Measurements from ENCODE around the gene SLC9A5.

DNA sequence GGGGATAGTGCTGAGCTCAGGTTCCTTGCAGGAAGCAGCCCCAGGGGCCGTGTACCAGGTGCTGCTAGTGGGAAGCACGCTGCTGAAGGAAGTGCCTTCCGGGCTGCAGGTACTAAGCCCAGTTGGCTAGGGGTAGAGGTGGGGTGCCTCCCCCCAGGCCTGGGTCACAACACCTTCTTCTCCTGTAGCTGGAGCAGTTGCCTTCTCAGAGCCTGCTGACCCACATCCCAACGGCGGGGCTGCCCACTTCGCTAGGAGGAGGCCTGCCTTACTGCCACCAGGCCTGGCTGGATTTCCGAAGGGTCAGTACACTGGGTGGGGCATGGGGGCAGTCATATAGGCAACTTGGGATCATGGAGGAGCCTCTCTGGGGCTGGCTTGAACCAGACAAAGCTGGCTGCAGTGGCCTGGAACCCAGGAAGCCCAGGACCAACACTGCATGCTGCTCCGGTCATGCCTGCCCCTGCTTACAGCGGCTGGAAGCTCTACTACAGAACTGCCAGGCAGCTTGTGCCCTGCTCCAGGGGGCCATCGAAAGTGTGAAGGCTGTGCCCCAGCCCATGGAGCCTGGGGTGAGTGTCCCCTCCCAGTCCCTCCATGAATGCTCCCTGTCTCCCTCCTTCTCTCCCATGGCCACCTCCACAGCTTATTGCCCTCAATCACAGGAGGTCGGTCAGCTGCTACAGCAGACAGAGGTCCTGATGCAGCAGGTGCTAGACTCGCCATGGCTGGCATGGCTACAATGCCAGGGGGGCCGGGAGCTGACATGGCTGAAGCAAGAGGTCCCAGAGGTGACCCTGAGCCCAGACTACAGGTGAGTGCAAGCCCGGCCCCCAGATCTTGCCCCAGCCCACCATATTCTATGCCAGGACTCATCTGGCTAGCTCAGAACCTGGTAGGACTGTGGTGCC, 33.0 kb downstream of the SLC9A5 start:
- TF ChIP-seq, protein P1, sequence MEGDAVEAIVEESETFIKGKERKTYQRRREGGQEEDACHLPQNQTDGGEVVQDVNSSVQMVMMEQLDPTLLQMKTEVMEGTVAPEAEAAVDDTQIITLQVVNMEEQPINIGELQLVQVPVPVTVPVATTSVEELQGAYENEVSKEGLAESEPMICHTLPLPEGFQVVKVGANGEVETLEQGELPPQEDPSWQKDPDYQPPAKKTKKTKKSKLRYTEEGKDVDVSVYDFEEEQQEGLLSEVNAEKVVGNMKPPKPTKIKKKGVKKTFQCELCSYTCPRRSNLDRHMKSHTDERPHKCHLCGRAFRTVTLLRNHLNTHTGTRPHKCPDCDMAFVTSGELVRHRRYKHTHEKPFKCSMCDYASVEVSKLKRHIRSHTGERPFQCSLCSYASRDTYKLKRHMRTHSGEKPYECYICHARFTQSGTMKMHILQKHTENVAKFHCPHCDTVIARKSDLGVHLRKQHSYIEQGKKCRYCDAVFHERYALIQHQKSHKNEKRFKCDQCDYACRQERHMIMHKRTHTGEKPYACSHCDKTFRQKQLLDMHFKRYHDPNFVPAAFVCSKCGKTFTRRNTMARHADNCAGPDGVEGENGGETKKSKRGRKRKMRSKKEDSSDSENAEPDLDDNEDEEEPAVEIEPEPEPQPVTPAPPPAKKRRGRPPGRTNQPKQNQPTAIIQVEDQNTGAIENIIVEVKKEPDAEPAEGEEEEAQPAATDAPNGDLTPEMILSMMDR (IDR thresholded peaks at IDR 0.05): no peak
- TF ChIP-seq POLR2A (IDR thresholded peaks at IDR 0.05) (no peak), POLR2AphosphoS5 (IDR thresholded peaks at IDR 0.05) (no peak), EP300 (IDR thresholded peaks at IDR 0.05; ENCODE audit: low read depth) (no peak)

All from transverse colon (tissue), 4 donors.